ENCODE results near the gene GPX6. TPM values are rescaled to one million over a fixed set of nuclear protein-coding genes. Genes with fewer than 3 reads are reported as not detected.

Gene GPX6
- total RNA-seq, 1 experiment from 2014 or later, result not detected

DNA sequence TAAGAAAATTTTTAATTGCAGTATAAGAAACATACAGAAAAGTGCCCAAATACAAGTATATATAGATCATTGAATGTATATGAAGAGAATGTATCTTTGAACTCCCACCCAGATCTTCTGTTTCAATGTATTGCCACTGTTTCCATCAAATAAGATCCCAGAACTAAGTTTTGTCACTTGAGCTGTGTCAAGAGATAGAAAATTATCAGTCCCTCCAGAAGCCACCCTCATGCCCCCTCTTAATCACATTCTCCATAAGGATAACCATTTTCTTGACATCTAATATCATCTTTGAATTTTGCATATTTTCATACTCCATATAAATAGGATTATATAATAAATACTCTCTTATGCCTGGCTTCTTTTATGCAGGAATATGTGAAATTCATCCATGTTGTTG lies 30.4 kb upstream of the GPX6 start:
- Histone ChIP-seq H3K79me2 (ENCODE audit: insufficient read depth, low read length) (no peaks in the 10 kb centered on the region), H2AFZ (ENCODE audit: low read depth, low read length, poor library complexity, severe bottlenecking) (no peak overlapping the region), H3K27ac (ENCODE audit: low read depth, low read length) (no peak overlapping the region), H3K9me3 (ENCODE audit: control insufficient read depth in 1 of 2, insufficient read depth in 1 of 2, low read depth in 1 of 2, low read length in 2 of 2) (no peaks in the 10 kb centered on the region), H3K4me2 (ENCODE audit: low read length) (no peak overlapping the region), H3K4me1 (ENCODE audit: control insufficient read depth in 1 of 2, insufficient read depth in 2 of 2, low read length in 2 of 2) (peaks cover 6 to 12% of the 10 kb centered on the region in 2 experiments; a peak in 3 of 4 replicates), H3K9me2 (ENCODE audit: insufficient read depth) (no peaks in the 10 kb centered on the region), H3K9ac (ENCODE audit: low read length) (no peak overlapping the region), H3K36me3 (ENCODE audit: control insufficient read depth in 1 of 2, insufficient read depth in 2 of 2, low read length in 2 of 2) (no peaks in the 10 kb centered on the region), H3K27me3 (ENCODE audit: insufficient read depth, low read length) (no peaks in the 10 kb centered on the region), H4K20me1 (ENCODE audit: insufficient read depth) (no peaks in the 10 kb centered on the region), H3K4me3 (replicated peaks in 1 of 2; ENCODE audit: low read depth in 1 of 2, low read length in 2 of 2) (no peak overlapping the region)
- DNase-seq (ENCODE audit: low read depth, low spot score) (no peak), ATAC-seq (no peak)
- CTCF ChIA-PET, result no interaction called here
- no peak for TF ChIP-seq EZH2phosphoT487 (IDR thresholded peaks at IDR 0.05; ENCODE audit: borderline replicate concordance)
- TF ChIP-seq TCF7L2 (IDR thresholded peaks at IDR 0.05; ENCODE audit: borderline replicate concordance, extremely low read depth, insufficient read depth, insufficient read length), result no peak
- TF ChIP-seq RAD21 (IDR thresholded peaks at IDR 0.05; ENCODE audit: low read depth), result no peak
- TF ChIP-seq EZH2 (IDR thresholded peaks at IDR 0.05), result no peak
- TF ChIP-seq, protein P1, sequence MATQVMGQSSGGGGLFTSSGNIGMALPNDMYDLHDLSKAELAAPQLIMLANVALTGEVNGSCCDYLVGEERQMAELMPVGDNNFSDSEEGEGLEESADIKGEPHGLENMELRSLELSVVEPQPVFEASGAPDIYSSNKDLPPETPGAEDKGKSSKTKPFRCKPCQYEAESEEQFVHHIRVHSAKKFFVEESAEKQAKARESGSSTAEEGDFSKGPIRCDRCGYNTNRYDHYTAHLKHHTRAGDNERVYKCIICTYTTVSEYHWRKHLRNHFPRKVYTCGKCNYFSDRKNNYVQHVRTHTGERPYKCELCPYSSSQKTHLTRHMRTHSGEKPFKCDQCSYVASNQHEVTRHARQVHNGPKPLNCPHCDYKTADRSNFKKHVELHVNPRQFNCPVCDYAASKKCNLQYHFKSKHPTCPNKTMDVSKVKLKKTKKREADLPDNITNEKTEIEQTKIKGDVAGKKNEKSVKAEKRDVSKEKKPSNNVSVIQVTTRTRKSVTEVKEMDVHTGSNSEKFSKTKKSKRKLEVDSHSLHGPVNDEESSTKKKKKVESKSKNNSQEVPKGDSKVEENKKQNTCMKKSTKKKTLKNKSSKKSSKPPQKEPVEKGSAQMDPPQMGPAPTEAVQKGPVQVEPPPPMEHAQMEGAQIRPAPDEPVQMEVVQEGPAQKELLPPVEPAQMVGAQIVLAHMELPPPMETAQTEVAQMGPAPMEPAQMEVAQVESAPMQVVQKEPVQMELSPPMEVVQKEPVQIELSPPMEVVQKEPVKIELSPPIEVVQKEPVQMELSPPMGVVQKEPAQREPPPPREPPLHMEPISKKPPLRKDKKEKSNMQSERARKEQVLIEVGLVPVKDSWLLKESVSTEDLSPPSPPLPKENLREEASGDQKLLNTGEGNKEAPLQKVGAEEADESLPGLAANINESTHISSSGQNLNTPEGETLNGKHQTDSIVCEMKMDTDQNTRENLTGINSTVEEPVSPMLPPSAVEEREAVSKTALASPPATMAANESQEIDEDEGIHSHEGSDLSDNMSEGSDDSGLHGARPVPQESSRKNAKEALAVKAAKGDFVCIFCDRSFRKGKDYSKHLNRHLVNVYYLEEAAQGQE (IDR thresholded peaks at IDR 0.05; ENCODE audit: low read depth), result no peak
- TF ChIP-seq, protein P2, sequence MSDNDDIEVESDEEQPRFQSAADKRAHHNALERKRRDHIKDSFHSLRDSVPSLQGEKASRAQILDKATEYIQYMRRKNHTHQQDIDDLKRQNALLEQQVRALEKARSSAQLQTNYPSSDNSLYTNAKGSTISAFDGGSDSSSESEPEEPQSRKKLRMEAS (IDR thresholded peaks at IDR 0.05), result no peak
- TF ChIP-seq, protein P3, sequence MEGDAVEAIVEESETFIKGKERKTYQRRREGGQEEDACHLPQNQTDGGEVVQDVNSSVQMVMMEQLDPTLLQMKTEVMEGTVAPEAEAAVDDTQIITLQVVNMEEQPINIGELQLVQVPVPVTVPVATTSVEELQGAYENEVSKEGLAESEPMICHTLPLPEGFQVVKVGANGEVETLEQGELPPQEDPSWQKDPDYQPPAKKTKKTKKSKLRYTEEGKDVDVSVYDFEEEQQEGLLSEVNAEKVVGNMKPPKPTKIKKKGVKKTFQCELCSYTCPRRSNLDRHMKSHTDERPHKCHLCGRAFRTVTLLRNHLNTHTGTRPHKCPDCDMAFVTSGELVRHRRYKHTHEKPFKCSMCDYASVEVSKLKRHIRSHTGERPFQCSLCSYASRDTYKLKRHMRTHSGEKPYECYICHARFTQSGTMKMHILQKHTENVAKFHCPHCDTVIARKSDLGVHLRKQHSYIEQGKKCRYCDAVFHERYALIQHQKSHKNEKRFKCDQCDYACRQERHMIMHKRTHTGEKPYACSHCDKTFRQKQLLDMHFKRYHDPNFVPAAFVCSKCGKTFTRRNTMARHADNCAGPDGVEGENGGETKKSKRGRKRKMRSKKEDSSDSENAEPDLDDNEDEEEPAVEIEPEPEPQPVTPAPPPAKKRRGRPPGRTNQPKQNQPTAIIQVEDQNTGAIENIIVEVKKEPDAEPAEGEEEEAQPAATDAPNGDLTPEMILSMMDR (IDR thresholded peaks at IDR 0.05 in 2 of 3, conservative IDR thresholded peaks at IDR 0.05 in 1 of 3; ENCODE audit: borderline replicate concordance in 1 of 3, insufficient read depth in 1 of 3, low read depth in 2 of 3, low read length in 2 of 3), result no peak
- TF ChIP-seq ELF1 (IDR thresholded peaks at IDR 0.05; ENCODE audit: borderline replicate concordance, low read depth), result no peak
- TF ChIP-seq SIN3A (IDR thresholded peaks at IDR 0.05; ENCODE audit: low read depth), result no peak
- TF ChIP-seq ZNF274 (IDR thresholded peaks at IDR 0.05; ENCODE audit: low read depth, low read length), result no peak
- TF ChIP-seq POLR2AphosphoS5 (IDR thresholded peaks at IDR 0.05; ENCODE audit: low read depth, low read length), result no peak
- TF ChIP-seq SRF (IDR thresholded peaks at IDR 0.05; ENCODE audit: low read depth), result no peak
- TF ChIP-seq, protein P4, sequence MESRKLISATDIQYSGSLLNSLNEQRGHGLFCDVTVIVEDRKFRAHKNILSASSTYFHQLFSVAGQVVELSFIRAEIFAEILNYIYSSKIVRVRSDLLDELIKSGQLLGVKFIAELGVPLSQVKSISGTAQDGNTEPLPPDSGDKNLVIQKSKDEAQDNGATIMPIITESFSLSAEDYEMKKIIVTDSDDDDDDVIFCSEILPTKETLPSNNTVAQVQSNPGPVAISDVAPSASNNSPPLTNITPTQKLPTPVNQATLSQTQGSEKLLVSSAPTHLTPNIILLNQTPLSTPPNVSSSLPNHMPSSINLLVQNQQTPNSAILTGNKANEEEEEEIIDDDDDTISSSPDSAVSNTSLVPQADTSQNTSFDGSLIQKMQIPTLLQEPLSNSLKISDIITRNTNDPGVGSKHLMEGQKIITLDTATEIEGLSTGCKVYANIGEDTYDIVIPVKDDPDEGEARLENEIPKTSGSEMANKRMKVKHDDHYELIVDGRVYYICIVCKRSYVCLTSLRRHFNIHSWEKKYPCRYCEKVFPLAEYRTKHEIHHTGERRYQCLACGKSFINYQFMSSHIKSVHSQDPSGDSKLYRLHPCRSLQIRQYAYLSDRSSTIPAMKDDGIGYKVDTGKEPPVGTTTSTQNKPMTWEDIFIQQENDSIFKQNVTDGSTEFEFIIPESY (IDR thresholded peaks at IDR 0.05; ENCODE audit: extremely low read depth, insufficient replicate concordance, low read length), result no peak
- no peak for TF ChIP-seq POLR2A (IDR thresholded peaks at IDR 0.05; ENCODE audit: borderline replicate concordance, extremely low read depth, insufficient read depth, insufficient read length)
- TF ChIP-seq SP1 (IDR thresholded peaks at IDR 0.05; ENCODE audit: low read depth), result no peak
- no peak for TF ChIP-seq CBX3 (IDR thresholded peaks at IDR 0.05; ENCODE audit: low read depth)
- RAD21 ChIA-PET (ENCODE audit: low non-redundant PET in 1 of 2, low total read pairs in 2 of 2, uncharacterized antibody in 2 of 2, unreplicated experiment in 2 of 2), result no interaction called here
- intact Hi-C loops (cut with micrococcal nuclease), result no loop called here
- POLR2A ChIA-PET, result no interaction called here
- no TSS peak for BruUV-seq (replicated peaks)

Data from HCT116 (cell line).